Measurements from ENCODE around the gene RAD50. TPM values are rescaled to one million over a fixed set of nuclear protein-coding genes. Genes with fewer than 3 reads are reported as not detected.

RAD50 gene
- total and polyA plus RNA-seq, 10 donors = 4.2 to 34.0 (median 25.7) TPM

GRCh38 chr5:132592521-132592920 is 35.7 kb downstream of the RAD50 start:
- no peaks in the 10 kb centered on the region for H3K9me3 ChIP-seq
- no peaks in the 10 kb centered on the region for H3K27me3 ChIP-seq (replicated peaks in 1 of 7)
- no peak for TF ChIP-seq POLR2AphosphoS5 (IDR thresholded peaks at IDR 0.05)
- TF ChIP-seq POLR2A (IDR thresholded peaks at IDR 0.05) = no peak
- no peak for TF ChIP-seq CTCF (IDR thresholded peaks at IDR 0.05 in 8 of 11, conservative IDR thresholded peaks at IDR 0.05 in 3 of 11)
- peaks cover 0 to 100% (median 60%) of the 10 kb centered on the region in 6 donors for H3K36me3 ChIP-seq
- no peak for DNase-seq
- intact Hi-C loops (cut with DNase I; ENCODE audit: low total_unique reads) = no loop called here
- H3K4me3 ChIP-seq = no peak overlapping the region
- no peak overlapping the region for H3K27ac ChIP-seq
- H3K4me1 ChIP-seq = no peaks in the 10 kb centered on the region
- 73 to 84% (median 75%) methylated on average over 2 of the region's 2 CpGs for WGBS, 5 donors

GRCh38 chr5:132594170-132594569 is 37.4 kb downstream of the RAD50 start:
- Histone ChIP-seq H3K9me3 (no peaks in the 10 kb centered on the region), H3K27ac (no peak overlapping the region), H3K4me1 (no peaks in the 10 kb centered on the region), H3K4me3 (no peak overlapping the region), H3K27me3 (replicated peaks in 1 of 7) (no peaks in the 10 kb centered on the region), H3K36me3 (peaks cover 0 to 100% (median 60%) of the 10 kb centered on the region in 6 donors)
- intact Hi-C loops (cut with DNase I; ENCODE audit: low total_unique reads) = no loop called here
- DNase-seq = no peak
- WGBS, 5 donors = 93 to 96% (median 94%) methylated on average over 3 of the region's 3 CpGs
- TF ChIP-seq CTCF (IDR thresholded peaks at IDR 0.05 in 8 of 11, conservative IDR thresholded peaks at IDR 0.05 in 3 of 11) = no peak

- Histone ChIP-seq H3K9me3 (no peaks in the 10 kb centered on the region), H3K27ac (no peak overlapping the region), H3K4me1 (no peaks in the 10 kb centered on the region), H3K27me3 (replicated peaks in 1 of 7) (no peaks in the 10 kb centered on the region), H3K36me3 (peaks cover 0 to 100% (median 52%) of the 10 kb centered on the region in 6 donors), H3K4me3 (no peak overlapping the region)
- TF ChIP-seq CTCF (IDR thresholded peaks at IDR 0.05 in 8 of 11, conservative IDR thresholded peaks at IDR 0.05 in 3 of 11) (no peak), POLR2A (IDR thresholded peaks at IDR 0.05) (no peak), POLR2AphosphoS5 (IDR thresholded peaks at IDR 0.05) (no peak)
- WGBS, 5 donors = 93 to 97% (median 95%) methylated on average over 5 of the region's 5 CpGs
- no peak for DNase-seq
- intact Hi-C loops (cut with DNase I; ENCODE audit: low total_unique reads) = no loop called here
These were observed 38.8 kb downstream of the RAD50 start for GRCh38 chr5:132595624-132596023.

- DNase-seq = no peak
- WGBS, 5 donors = 93 to 98% (median 95%) methylated on average over 8 of the region's 8 CpGs
- intact Hi-C loops (cut with DNase I; ENCODE audit: low total_unique reads) = no loop called here
- no peaks in the 10 kb centered on the region for H3K9me3 ChIP-seq
- H3K4me1 ChIP-seq = no peaks in the 10 kb centered on the region
- TF ChIP-seq POLR2A (IDR thresholded peaks at IDR 0.05) (no peak), POLR2AphosphoS5 (IDR thresholded peaks at IDR 0.05) (no peak), CTCF (IDR thresholded peaks at IDR 0.05 in 8 of 11, conservative IDR thresholded peaks at IDR 0.05 in 3 of 11) (no peak)
- no peak overlapping the region for H3K4me3 ChIP-seq
- no peaks in the 10 kb centered on the region for H3K27me3 ChIP-seq (replicated peaks in 1 of 7)
- H3K36me3 ChIP-seq = peaks cover 3 to 92% (median 56%) of the 10 kb centered on the region in 6 donors
- no peak overlapping the region for H3K27ac ChIP-seq
These were observed 44.4 kb downstream of the RAD50 start for GRCh38 chr5:132601071-132601728.

Measured in spleen (tissue), 11 donors.